IMR-90 (cell line): Measurements from ENCODE around the gene C6orf120.

Experiments
- CEBPB ChIP-seq: IDR thresholded peaks from 2 replicates; pipeline ENCODE4 v1.6.1; 2012; ENCODE audit warnings: low read depth, low read length, improper control_type of control experiment
- POLR2A ChIP-seq: IDR thresholded peaks from 2 replicates; pipeline ENCODE4 v1.6.1; 2012; ENCODE audit warnings: mild to moderate bottlenecking, low read depth, low read length
- RFX5 ChIP-seq: IDR thresholded peaks from 2 replicates; pipeline ENCODE4 v1.8.0; 2012; ENCODE audit warnings: low read depth, mild to moderate bottlenecking, low read length, moderate library complexity
- TF ChIP-seq, protein P1 (sequence below): conservative IDR thresholded peaks from 2 replicates; pipeline ENCODE4 v1.5.1; 2012; ENCODE audit warnings: mild to moderate bottlenecking, low read depth, low read length, improper control_type of control experiment
- TF ChIP-seq, protein P2 (sequence below): fragments of 150-350 bp; IDR thresholded peaks from 2 replicates; pipeline ENCODE4 v1.6.1; 2017; ENCODE audit warnings: mild to moderate bottlenecking, antibody characterized with exemption, low read length, low read depth
- TF ChIP-seq, protein P3 (sequence below): fragments of 150-350 bp; IDR thresholded peaks from 2 replicates; pipeline ENCODE4 v1.6.1; 2016; ENCODE audit warnings: low read depth, mild to moderate bottlenecking, low read length, moderate library complexity, borderline replicate concordance

DNA sequence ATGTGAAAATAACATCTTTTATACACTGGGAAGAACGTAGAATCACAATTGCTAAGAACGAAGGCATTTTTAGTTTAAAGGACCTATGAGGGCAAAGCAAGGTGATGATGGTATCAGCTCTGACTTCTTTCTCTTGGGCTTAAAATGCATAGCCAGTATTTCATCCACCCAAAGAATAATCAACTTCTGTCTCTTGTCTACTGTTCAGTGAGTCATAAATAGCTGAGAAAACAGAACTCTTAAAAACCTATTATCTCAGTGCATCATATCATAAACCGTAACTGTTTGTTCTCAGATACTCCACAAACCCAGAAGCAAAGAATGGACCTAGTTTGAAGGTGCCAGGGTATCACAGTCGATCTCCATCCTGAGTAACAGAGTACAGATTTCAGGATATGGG is 17.2 kb downstream of the C6orf120 start:
- TF ChIP-seq, protein P1, sequence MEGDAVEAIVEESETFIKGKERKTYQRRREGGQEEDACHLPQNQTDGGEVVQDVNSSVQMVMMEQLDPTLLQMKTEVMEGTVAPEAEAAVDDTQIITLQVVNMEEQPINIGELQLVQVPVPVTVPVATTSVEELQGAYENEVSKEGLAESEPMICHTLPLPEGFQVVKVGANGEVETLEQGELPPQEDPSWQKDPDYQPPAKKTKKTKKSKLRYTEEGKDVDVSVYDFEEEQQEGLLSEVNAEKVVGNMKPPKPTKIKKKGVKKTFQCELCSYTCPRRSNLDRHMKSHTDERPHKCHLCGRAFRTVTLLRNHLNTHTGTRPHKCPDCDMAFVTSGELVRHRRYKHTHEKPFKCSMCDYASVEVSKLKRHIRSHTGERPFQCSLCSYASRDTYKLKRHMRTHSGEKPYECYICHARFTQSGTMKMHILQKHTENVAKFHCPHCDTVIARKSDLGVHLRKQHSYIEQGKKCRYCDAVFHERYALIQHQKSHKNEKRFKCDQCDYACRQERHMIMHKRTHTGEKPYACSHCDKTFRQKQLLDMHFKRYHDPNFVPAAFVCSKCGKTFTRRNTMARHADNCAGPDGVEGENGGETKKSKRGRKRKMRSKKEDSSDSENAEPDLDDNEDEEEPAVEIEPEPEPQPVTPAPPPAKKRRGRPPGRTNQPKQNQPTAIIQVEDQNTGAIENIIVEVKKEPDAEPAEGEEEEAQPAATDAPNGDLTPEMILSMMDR, result no peak
- no peak for TF ChIP-seq POLR2A
- TF ChIP-seq, protein P2, sequence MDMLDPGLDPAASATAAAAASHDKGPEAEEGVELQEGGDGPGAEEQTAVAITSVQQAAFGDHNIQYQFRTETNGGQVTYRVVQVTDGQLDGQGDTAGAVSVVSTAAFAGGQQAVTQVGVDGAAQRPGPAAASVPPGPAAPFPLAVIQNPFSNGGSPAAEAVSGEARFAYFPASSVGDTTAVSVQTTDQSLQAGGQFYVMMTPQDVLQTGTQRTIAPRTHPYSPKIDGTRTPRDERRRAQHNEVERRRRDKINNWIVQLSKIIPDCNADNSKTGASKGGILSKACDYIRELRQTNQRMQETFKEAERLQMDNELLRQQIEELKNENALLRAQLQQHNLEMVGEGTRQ, result no peak
- TF ChIP-seq CEBPB, result no peak
- no peak for TF ChIP-seq RFX5
- TF ChIP-seq, protein P3, sequence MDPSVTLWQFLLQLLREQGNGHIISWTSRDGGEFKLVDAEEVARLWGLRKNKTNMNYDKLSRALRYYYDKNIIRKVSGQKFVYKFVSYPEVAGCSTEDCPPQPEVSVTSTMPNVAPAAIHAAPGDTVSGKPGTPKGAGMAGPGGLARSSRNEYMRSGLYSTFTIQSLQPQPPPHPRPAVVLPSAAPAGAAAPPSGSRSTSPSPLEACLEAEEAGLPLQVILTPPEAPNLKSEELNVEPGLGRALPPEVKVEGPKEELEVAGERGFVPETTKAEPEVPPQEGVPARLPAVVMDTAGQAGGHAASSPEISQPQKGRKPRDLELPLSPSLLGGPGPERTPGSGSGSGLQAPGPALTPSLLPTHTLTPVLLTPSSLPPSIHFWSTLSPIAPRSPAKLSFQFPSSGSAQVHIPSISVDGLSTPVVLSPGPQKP, result no peak
